Stimulated activated CD4-positive, alpha-beta T cell treated with anti-CD3 and anti-CD28 coated beads, TNF-alpha, amount 100 ng/mL, for 4 hours (primary cell): ENCODE results near the gene CBX6.

ENCODE experiments used
- DNase-seq, 3 experiments: peaks; one replicate each; pipeline ENCODE4 v3.0.0-alpha.2; 2020; ENCODE audit warnings: low read depth in 3 of 3

CBX6 gene

DNA sequence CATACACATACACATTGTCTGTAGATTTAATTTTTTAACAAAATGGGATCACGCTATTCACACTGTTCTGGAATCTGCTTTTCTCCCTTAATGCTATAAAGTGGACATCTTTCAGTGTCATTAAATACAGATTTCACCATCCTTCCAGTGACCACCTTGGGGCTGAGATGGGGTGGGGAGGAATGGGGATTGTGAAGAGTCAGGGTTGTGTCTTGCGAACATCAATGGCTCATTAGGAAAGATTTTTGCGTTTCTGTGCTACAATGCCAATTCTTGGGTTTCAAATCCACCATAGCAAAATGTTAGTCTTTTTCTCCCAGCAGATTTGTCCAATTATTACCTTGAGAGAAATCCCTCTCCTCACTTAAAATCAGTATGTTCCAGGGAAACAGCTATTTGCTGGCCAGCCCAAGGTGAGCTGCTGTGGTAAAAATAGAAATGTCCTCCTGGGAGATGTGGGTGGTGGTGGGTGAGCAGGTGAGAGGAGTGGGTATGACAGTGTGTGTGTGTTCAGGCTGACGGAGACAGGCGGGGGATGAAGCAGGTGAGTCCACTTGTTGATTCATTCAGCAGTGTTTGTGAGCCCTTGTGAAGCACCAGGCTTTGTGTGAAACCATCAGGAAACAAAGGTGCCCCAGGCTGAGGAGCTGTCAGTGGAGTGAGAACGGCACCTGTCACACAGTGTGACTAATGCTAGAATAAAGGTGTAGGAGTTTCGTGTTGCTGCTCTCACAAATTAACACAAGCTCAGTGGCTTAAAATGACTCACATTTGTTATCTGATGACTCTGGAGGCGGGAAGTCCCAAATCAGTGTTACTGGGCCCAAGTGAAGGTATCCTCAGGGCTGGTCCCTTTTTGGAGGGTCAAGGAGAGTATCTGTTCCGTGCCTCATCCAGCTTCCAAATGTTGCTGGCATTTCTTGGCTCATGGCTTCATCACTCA is 1.7 kb upstream of the CBX6 start:
- peak; percentile 35 to 59 (median 56) for DNase-seq

GRCh38 chr22:38872831-38873248 is 824 bp upstream of the CBX6 start:
- no peak for DNase-seq

- DNase-seq, result peak in 2 of 3 experiments; percentile 31 to 37
Observed at GRCh38 chr22:38871360-38872171, 450 bp downstream of the CBX6 start.

GRCh38 chr22:38870791-38871359 is 1.1 kb downstream of the CBX6 start:
- no peak for DNase-seq

GRCh38 chr22:38870312-38870741 is 1.7 kb downstream of the CBX6 start:
- DNase-seq, result peak; percentile 79 to 83 (median 80)

DNA sequence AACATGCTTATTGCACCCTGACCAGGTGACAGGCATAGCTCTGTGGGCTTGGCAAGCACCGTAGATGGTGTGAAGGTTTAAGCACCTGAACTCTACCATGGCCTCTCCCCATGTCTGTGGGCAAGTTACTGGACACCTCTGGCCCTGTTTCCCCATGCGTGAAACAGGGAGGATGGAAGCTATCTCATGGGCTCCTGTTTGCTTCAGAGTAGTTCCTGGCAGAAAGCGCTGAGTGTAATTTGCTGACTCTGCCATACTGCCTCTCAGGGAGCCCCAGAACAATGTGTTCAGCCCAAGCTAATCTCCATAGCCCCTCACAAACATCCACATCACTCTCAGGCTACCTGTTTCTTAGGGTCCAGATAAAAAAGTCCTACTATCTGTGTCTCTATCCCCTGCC is 2.4 kb downstream of the CBX6 start:
- DNase-seq, result no peak

DNA sequence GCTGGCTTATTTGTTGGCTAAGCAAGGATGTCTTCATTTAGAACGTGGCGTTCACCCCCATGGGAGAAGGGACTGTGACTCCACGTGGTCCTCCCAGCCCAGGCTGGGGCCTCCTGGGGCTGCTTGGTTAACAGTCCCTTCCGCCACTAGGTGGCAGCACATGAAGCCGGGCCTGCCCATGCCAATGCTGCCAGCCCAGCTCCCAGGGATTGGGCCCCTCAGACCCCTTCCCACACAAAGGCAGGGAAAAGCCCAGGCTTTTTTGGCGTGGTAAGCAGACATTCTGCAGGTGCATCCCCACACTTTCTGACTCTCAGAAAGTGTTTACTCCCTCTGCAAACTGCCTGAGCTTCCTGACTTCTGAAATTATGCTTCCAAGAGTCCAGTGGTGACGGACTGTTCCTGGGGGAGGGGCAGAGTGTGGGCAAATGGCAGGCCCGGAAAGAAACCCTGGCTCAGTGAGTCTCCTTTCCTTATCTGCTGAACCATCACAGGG is 3.1 kb downstream of the CBX6 start:
- DNase-seq, result peak; percentile 72 to 80 (median 73)

- DNase-seq, result no peak
Observed at GRCh38 chr22:38868286-38868721, 3.7 kb downstream of the CBX6 start.

DNA sequence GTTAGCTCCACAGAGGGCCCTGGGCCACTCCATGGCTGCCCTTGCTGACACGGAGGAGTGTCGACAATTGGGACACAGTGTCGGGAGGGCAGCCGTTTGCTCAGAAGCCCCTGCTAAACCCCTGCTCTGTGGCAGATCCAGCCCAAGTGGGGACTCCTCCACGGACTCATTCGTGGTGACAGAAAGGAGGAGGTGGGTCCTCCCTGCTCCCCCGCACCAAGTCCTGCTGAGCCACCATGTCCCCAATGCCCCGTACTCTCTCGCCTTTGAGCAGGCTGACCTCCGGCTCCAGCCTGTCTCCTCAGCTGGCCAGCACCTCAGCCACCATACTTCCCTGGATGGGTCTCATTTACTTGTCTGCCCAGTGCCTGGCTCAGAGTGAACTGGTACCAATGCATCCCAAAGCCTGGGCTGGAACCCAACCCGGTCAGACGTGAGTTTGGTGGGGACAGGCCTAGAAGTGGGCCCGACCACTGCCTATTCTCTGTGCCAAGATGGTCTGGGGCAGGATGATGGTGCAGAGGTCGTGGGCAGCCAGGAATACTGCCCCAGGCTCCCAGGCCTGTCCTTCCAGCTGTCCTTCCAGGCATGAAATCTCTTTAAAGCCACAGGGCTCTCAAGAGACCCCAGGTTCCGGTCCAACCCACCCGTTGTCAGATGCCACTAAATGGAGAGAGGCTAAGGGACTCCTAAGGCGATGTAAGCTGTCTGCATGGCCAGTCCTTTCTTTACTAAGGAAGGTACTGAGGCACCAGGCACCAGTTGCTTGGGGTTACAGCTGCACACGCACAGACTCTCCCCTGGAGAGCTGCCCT is 4.3 kb downstream of the CBX6 start:
- DNase-seq, result no peak

- DNase-seq, result no peak
Observed at GRCh38 chr22:38867124-38867455, 4.9 kb downstream of the CBX6 start.

DNA sequence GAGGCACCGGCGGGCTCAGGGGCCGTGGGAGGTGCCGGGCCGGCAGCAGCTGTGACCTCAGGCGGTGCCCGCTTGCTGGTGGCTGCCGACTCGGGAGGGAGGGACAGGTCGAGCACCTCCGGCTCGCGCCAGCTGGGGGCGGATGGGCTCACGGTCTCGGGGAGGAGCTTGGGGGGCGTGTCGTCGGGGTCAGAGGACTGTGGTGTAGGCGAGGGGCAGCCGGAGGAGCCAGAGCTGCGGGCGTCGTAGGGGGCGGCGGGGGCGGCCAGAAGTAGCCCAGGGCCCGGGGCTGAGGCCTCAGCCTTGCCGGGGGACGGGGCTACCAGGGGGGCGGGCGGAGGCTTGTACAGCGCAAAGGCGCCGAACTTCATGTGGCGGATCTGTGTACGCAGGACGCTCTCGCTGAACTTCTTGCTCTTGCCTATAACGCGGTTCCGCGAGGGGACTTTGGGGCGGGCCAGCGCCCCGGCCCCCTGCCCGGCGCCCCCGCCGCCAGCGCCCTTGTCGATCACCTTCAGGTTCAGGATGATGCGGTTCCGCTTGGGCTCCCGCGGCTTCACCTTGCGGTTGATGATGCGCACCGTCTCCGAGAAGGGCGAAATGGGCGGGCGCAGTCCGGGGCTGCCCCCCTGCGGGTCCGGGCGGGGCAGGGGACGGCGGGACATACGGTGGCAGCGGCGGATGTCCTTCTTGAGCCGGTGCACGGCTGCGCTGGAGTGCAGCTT is 5.5 kb downstream of the CBX6 start:
- no peak for DNase-seq

GRCh38 chr22:38866024-38866398 is 6.0 kb downstream of the CBX6 start:
- DNase-seq, result no peak

DNA sequence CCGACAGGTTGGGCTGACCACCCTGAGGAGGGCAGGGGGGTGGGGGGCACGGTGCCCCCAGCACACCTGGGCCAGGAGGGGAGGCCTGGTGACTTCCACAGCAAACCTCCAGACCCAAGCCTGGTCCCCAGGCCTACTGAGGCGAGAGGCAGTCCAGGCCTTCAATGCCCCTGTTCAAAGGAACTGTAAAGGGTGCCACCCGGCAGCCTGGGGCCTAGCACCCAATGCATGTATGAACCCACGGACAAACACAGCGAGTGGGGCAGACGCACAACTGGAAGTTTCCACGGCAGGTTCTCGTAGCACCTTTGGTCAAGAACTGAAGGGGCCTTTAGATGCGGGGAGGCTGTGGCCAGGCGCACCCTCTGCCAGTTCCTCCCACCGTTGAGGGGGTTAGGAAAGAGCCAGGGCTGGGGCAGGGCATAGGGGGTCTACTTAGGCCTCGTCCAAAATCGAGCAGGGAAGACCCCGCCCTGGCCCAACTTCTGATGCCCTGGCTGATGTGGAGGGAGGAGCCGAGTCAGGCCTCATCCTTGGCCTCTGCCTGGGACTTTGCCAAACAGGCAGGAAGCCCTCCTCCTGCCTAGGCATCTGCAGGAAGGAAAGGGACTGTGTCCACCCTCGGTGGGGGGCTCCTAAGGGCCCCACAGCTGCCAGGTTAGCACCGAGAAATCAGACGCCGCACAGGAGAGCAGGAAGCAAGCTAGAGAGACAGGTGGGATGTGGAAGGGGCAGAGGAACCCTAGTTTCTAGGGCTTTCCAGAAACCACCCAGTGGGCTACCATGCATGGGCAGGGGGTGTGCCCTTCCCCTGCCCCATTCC is 6.6 kb downstream of the CBX6 start:
- DNase-seq, result no peak

- DNase-seq, result no peak
Observed at GRCh38 chr22:38864361-38865191, 7.4 kb downstream of the CBX6 start.

DNA sequence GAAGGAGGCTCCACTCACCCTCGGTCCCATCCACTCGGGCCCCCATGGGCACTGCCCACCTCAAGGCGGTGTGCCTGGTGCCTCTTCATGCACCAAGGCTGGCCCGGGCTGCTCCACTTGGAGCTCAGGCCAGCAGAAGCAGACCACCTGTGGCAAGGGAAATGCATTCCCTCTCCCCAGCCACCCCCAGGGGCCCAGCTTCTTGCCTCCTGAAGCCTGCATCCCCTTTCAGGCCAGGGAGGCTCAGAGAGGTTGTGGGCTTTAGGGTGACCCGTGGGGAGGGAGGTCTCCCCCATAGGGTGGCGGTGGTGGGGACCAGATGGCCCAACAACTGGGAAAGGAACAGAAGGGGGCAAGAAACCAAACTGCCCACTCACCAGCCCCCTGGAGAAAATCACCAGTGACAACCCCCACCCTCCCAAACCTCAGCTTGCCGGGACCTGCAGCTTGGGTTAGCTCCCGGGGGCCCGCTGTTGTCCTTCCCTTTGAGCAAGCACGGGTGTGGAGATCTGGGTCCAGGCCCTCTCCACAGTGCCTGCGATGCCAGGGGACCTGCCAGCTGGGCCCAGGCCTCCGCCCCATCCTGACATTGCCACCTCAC is 8.4 kb downstream of the CBX6 start:
- no peak for DNase-seq

GRCh38 chr22:38862375-38863329 is 9.4 kb downstream of the CBX6 start:
- DNase-seq, result no peak

GRCh38 chr22:38861927-38862326 is 10.1 kb downstream of the CBX6 start:
- no peak for DNase-seq
